ENCODE measurements around the gene CMTM5.

DNA sequence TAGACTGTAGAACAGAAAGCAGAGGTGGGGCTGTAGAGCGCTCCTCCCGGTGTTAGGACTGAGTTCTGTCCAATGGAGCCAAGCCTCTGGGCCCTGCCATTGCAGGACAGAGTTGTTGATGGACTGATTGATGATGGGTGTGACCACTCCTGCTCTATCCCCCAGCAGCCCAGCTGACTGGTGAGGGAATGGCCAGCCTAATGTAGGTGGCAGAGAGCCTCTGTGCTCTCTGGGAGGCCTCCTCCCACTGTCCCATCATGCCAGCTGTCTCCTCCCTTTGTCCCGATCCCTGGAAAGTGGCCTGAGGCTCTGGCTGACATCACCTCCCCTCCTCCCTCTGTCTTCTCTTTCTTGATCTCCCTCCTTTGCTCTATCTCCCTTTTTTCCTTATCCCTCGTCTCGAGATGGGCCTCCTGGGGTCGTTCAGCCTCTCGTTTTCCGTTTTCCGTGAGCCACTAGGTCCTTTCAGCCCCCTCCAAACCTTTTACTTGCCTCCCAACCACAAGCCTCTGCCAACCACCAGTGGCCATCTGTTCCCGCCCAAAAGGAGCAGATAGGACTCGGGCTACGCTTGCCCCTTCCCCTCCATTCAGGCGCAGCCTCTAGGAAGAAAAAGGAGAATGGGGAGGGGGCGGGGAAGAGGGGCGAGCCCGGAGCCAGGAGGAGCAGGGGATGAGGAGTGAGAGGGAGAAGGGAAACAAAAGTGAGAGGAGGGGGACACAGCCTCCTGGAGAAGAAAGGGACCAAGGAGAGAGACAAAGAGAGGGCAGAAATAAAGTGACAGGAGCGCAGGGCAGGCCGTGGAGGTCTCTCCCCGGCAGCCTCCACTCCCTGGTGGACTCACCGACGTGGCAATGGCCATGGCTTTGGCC lies 12.4 kb upstream of the CMTM5 start:
- TF ChIP-seq CTCF (IDR thresholded peaks at IDR 0.05; ENCODE audit: low read depth, low read length) (no peak), EZH2phosphoT487 (IDR thresholded peaks at IDR 0.05; ENCODE audit: low read depth) (no peak)

Data from OCI-LY3 (cell line).